Measurements from ENCODE around the gene PXDN.

The PXDN gene

GRCh38 chr2:1618191-1618961 is 125.9 kb downstream of the PXDN start:
- H3K36me3 Mint-ChIP-seq (ENCODE audit: low read depth): no peaks in the 10 kb centered on the region
- H3K4me3 Mint-ChIP-seq: no peak overlapping the region
- H3K27ac Mint-ChIP-seq: no peak overlapping the region
- intact Hi-C loops (cut with micrococcal nuclease): no loop called here
- no peaks in the 10 kb centered on the region for H3K4me1 Mint-ChIP-seq (ENCODE audit: low read depth)
- H3K9me3 Mint-ChIP-seq: peaks cover 8% of the 10 kb centered on the region
- H3K27me3 Mint-ChIP-seq: no peaks in the 10 kb centered on the region

- Mint-ChIP-seq H3K9me3 (peaks cover 8% of the 10 kb centered on the region), H3K4me3 (no peak overlapping the region), H3K27me3 (no peaks in the 10 kb centered on the region), H3K36me3 (ENCODE audit: low read depth) (no peaks in the 10 kb centered on the region), H3K4me1 (ENCODE audit: low read depth) (no peaks in the 10 kb centered on the region), H3K27ac (no peak overlapping the region)
- intact Hi-C loops (cut with micrococcal nuclease): no loop called here
Observed at GRCh38 chr2:1617425-1618021, 126.8 kb downstream of the PXDN start.

GRCh38 chr2:1614564-1614963 is 129.8 kb downstream of the PXDN start:
- no peak overlapping the region for H3K4me3 Mint-ChIP-seq
- H3K27me3 Mint-ChIP-seq: no peaks in the 10 kb centered on the region
- H3K36me3 Mint-ChIP-seq (ENCODE audit: low read depth): no peaks in the 10 kb centered on the region
- intact Hi-C loops (cut with micrococcal nuclease): no loop called here
- H3K4me1 Mint-ChIP-seq (ENCODE audit: low read depth): no peaks in the 10 kb centered on the region
- no peak overlapping the region for H3K27ac Mint-ChIP-seq
- no peaks in the 10 kb centered on the region for H3K9me3 Mint-ChIP-seq

- no peaks in the 10 kb centered on the region for H3K9me3 Mint-ChIP-seq
- no peaks in the 10 kb centered on the region for H3K36me3 Mint-ChIP-seq (ENCODE audit: low read depth)
- no peak overlapping the region for H3K4me3 Mint-ChIP-seq
- intact Hi-C loops (cut with micrococcal nuclease): no loop called here
- no peaks in the 10 kb centered on the region for H3K4me1 Mint-ChIP-seq (ENCODE audit: low read depth)
- no peaks in the 10 kb centered on the region for H3K27me3 Mint-ChIP-seq
- H3K27ac Mint-ChIP-seq: no peak overlapping the region
Observed at GRCh38 chr2:1613731-1614354, 130.5 kb downstream of the PXDN start.

GRCh38 chr2:1613078-1613445 is 131.3 kb downstream of the PXDN start:
- Mint-ChIP-seq H3K27me3 (no peaks in the 10 kb centered on the region), H3K4me1 (ENCODE audit: low read depth) (no peaks in the 10 kb centered on the region), H3K9me3 (no peaks in the 10 kb centered on the region), H3K4me3 (no peak overlapping the region), H3K36me3 (ENCODE audit: low read depth) (no peaks in the 10 kb centered on the region), H3K27ac (no peak overlapping the region)
- intact Hi-C loops (cut with micrococcal nuclease): no loop called here

GRCh38 chr2:1612391-1613077 is 131.8 kb downstream of the PXDN start:
- Mint-ChIP-seq H3K36me3 (ENCODE audit: low read depth) (no peaks in the 10 kb centered on the region), H3K27ac (no peak overlapping the region), H3K27me3 (no peaks in the 10 kb centered on the region), H3K4me3 (no peak overlapping the region), H3K4me1 (ENCODE audit: low read depth) (no peaks in the 10 kb centered on the region), H3K9me3 (no peaks in the 10 kb centered on the region)
- intact Hi-C loops (cut with micrococcal nuclease): no loop called here

GRCh38 chr2:1611886-1612285 is 132.4 kb downstream of the PXDN start:
- Mint-ChIP-seq H3K36me3 (ENCODE audit: low read depth) (no peaks in the 10 kb centered on the region), H3K27me3 (peaks cover under 1% of the 10 kb centered on the region), H3K27ac (no peak overlapping the region), H3K9me3 (no peaks in the 10 kb centered on the region), H3K4me1 (ENCODE audit: low read depth) (no peaks in the 10 kb centered on the region), H3K4me3 (no peak overlapping the region)
- intact Hi-C loops (cut with micrococcal nuclease): no loop called here

GRCh38 chr2:1610096-1610485 is 134.2 kb downstream of the PXDN start:
- Mint-ChIP-seq H3K9me3 (no peaks in the 10 kb centered on the region), H3K27ac (no peak overlapping the region), H3K4me3 (no peak overlapping the region), H3K27me3 (peaks cover 2% of the 10 kb centered on the region), H3K4me1 (ENCODE audit: low read depth) (no peaks in the 10 kb centered on the region), H3K36me3 (ENCODE audit: low read depth) (no peaks in the 10 kb centered on the region)
- intact Hi-C loops (cut with micrococcal nuclease): no loop called here

GRCh38 chr2:1609485-1610095 is 134.7 kb downstream of the PXDN start:
- intact Hi-C loops (cut with micrococcal nuclease): no loop called here
- H3K9me3 Mint-ChIP-seq: no peaks in the 10 kb centered on the region
- H3K4me1 Mint-ChIP-seq (ENCODE audit: low read depth): no peaks in the 10 kb centered on the region
- H3K36me3 Mint-ChIP-seq (ENCODE audit: low read depth): no peaks in the 10 kb centered on the region
- H3K27me3 Mint-ChIP-seq: peaks cover 2% of the 10 kb centered on the region
- no peak overlapping the region for H3K27ac Mint-ChIP-seq
- no peak overlapping the region for H3K4me3 Mint-ChIP-seq

- Mint-ChIP-seq H3K4me3 (no peak overlapping the region), H3K4me1 (ENCODE audit: low read depth) (no peaks in the 10 kb centered on the region), H3K27me3 (peaks cover 2% of the 10 kb centered on the region), H3K27ac (no peak overlapping the region), H3K9me3 (no peaks in the 10 kb centered on the region), H3K36me3 (ENCODE audit: low read depth) (no peaks in the 10 kb centered on the region)
- intact Hi-C loops (cut with micrococcal nuclease): no loop called here
Observed at GRCh38 chr2:1609040-1609439, 135.3 kb downstream of the PXDN start.

GRCh38 chr2:1607971-1608688 is 136.2 kb downstream of the PXDN start:
- Mint-ChIP-seq H3K9me3 (no peaks in the 10 kb centered on the region), H3K27me3 (peaks cover 2% of the 10 kb centered on the region), H3K36me3 (ENCODE audit: low read depth) (no peaks in the 10 kb centered on the region), H3K27ac (no peak overlapping the region), H3K4me3 (no peak overlapping the region), H3K4me1 (ENCODE audit: low read depth) (no peaks in the 10 kb centered on the region)
- intact Hi-C loops (cut with micrococcal nuclease): no loop called here

GRCh38 chr2:1607236-1607920 is 136.9 kb downstream of the PXDN start:
- Mint-ChIP-seq H3K9me3 (no peaks in the 10 kb centered on the region), H3K36me3 (ENCODE audit: low read depth) (no peaks in the 10 kb centered on the region), H3K4me3 (no peak overlapping the region), H3K27me3 (peaks cover 2% of the 10 kb centered on the region), H3K27ac (no peak overlapping the region), H3K4me1 (ENCODE audit: low read depth) (no peaks in the 10 kb centered on the region)
- intact Hi-C loops (cut with micrococcal nuclease): no loop called here

All from dendritic cell treated with granulocyte-macrophage colony-stimulating factor and Interleukin-4, amounts not matched to agents 40 ng/mL and 50 ng/mL, for 4 days (primary cell).